Skin epidermis (tissue), 12 donors: Measurements from ENCODE around the gene WWOX.

Experiments
- H3K27ac ChIP-seq, 21 experiments: fragments of 200-600 bp; sonication (generic) in 11 of 21; one replicate each; pipeline ENCODE4 v1.5.0; 2020; ENCODE audit warnings: mild to moderate bottlenecking in 3 of 21, inconsistent platforms in 2 of 21, moderate library complexity in 2 of 21
- H3K4me3 ChIP-seq, 7 experiments: fragments of 200-600 bp; sonication (generic) in 2 of 7; one replicate each; pipeline ENCODE4 v1.5.0; 2020; ENCODE audit warnings: inconsistent platforms in 2 of 7, mild to moderate bottlenecking in 2 of 7, moderate library complexity in 1 of 7

Gene WWOX

DNA sequence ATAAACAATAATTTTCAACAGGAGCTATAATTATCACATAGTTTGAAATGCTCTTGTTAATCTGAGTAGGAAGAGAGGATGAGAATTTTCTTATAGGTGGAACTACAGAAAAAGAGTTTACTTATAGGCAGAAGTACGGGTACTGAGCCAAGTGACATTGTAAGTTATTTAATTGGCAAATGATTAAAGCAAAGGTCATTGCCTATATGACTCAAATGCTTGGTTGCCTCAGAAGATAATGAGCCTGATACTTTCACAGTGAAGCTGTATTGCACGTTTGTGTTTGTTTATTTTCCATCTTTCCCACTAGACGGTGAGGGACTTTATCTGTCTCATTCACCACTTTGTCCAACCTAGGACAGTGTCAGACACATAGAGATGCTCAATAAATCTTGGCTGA lies 751.8 kb downstream of the WWOX start:
- Histone ChIP-seq H3K27ac (no peak overlapping the region), H3K4me3 (no peak overlapping the region)

DNA sequence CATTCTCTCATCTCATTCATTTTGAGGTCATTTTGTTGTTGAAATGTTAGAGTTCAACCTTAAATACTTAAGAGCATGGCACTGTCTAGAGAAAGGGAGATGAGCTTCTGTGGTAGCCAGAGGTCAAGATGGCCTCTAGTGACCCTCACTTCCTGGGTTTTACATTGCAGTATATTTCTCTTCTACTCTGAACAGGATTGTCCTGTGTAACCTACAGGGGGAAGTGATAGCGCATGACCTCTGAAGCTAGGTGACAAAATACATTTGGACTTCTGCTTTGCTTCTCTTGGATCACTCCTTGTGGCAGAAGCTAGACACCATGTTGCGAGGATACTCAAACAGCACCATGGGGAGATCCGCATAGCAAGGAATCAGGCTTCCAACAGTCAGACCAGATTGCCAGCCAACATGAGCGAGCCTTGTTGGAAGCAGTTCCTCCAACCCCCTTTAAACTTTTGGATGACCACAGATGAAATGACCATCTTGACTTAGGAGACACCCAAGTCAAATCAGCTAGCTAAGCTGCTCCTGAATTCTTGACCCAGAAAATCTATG lies 752.7 kb downstream of the WWOX start:
- no peak overlapping the region for H3K4me3 ChIP-seq
- H3K27ac ChIP-seq = no peak overlapping the region

DNA sequence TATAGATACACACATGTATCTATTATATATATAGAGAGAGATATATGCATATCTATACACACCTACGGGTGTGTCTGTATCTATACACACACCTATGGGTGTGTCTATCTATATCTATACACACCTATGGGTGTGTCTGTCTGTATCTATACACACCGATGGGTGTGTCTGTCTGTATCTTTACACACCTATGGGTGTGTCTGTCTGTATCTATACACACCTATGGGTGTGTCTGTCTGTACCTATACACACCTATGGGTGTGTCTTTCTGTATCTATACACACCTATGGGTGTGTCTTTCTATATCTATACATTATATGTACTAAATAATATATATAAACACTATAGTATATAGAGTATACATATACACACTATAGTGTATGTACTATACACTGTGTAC lies 762.6 kb downstream of the WWOX start:
- Histone ChIP-seq H3K27ac (no peak overlapping the region), H3K4me3 (no peak overlapping the region)

GRCh38 chr16:78866521-78866920 lies 767.1 kb downstream of the WWOX start:
- H3K4me3 ChIP-seq = no peak overlapping the region
- no peak overlapping the region for H3K27ac ChIP-seq

DNA sequence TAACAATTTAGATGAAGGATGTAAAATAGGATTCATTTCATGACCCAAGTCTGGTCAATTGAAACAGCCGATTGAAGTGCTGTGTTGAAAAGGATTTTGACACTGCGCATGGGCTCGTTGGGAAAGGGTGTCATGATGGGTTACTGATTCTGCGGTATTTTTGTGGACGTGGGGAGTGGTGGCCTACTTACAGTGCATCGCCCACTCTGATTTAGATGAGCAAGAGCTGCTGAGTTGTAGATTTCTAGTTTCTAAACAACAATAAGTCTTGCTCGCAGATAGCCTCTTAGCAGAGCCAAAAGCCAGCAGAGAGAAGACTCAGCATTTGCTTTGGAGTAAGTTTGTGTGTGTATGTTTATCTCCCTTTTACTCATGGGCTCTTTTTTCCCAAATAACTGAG lies 770.0 kb downstream of the WWOX start:
- no peak overlapping the region for H3K27ac ChIP-seq
- H3K4me3 ChIP-seq = no peak overlapping the region

DNA sequence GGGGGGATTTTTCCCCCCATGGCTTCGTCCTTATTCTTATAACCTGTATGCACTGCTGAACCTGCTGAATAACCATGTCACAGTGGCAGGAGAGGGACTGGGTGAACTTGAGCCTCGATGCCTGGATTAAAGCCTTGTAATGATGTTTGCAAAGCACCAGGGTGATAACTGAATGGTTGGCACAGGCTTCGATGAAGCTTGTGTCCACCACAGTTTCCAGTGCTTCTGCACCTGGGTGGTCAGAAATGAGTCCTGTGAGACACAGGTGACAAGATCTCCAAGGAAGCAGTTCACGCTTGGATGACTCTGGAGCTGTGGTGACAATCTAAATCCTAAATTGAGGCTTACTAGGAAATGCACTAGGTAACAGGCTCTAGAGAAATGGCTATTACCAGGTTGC lies 771.8 kb downstream of the WWOX start:
- no peak overlapping the region for H3K4me3 ChIP-seq
- no peak overlapping the region for H3K27ac ChIP-seq

DNA sequence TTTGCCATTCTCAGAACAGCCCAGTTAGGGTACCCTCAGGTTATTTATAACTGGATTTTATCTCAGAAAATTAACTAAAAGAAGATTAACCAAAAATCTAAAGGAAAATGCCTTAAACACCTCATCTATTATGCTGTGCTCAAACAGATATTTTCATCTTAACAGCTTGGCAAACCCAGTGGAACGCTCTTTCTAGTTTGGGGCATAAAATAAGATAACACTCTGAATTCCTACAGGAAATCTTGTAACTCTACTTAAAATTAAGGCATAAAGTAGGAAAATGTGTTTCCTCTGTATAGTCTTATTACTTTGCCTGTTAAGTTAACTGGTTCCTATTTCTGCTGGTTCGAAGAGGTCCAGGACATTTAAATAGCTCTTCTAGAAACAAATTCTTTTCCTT lies 777.2 kb downstream of the WWOX start:
- Histone ChIP-seq H3K4me3 (no peak overlapping the region), H3K27ac (no peak overlapping the region)

DNA sequence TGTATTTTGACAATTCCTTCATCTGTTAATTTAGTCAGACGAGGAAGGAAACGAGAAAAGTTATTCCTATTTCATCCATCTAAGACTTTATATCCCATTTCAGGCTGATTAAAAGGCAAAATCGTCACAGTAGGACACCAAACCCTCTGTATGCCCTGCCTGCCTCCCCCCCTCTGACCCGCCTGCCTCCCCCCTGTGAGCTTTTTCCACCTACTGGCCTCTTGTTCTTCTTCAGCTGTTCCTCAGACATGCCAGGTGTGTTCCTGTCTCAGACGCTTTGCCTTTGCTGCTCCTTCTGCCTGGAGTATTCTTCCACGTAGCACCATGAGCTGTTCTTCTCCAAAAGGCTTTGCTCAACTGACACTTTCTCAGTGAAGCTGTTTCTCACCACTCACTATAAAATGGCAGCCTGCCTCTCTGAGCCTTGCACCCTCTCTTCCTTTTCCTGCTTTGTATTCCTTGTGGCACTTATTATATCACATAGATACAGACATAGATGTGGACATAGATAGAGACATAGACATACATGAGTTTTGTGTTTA lies 777.7 kb downstream of the WWOX start:
- H3K4me3 ChIP-seq = no peak overlapping the region
- H3K27ac ChIP-seq = no peak overlapping the region

GRCh38 chr16:78878570-78878969 lies 779.1 kb downstream of the WWOX start:
- no peak overlapping the region for H3K27ac ChIP-seq
- no peak overlapping the region for H3K4me3 ChIP-seq

DNA sequence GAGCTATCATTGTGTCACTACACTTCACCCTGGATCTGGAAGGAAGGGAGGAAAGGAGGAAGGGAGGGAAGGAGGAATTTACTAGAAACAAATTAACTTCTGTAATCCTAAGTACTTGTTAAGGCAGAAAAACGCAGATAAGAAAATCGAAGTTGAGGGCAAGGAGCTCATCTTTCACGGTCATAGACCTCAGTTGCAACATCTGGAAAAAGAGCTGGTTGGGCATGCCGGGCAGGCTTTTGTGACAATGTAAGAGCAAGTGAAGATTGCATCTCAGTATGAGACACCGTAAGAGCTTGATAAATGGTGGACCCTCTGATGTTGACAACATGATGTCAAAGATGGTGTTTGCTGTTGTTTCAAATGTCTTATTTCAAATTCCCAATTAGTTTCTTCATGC lies 779.6 kb downstream of the WWOX start:
- no peak overlapping the region for H3K4me3 ChIP-seq
- no peak overlapping the region for H3K27ac ChIP-seq

- no peak overlapping the region for H3K4me3 ChIP-seq
- H3K27ac ChIP-seq = no peak overlapping the region
These were observed 782.7 kb downstream of the WWOX start for GRCh38 chr16:78882150-78882549.

GRCh38 chr16:78882751-78883150 lies 783.3 kb downstream of the WWOX start:
- H3K4me3 ChIP-seq = no peak overlapping the region
- H3K27ac ChIP-seq = no peak overlapping the region

GRCh38 chr16:78884204-78884603 lies 784.8 kb downstream of the WWOX start:
- Histone ChIP-seq H3K27ac (no peak overlapping the region), H3K4me3 (no peak overlapping the region)

- no peak overlapping the region for H3K4me3 ChIP-seq
- no peak overlapping the region for H3K27ac ChIP-seq
These were observed 789.9 kb downstream of the WWOX start for GRCh38 chr16:78889346-78889745.

DNA sequence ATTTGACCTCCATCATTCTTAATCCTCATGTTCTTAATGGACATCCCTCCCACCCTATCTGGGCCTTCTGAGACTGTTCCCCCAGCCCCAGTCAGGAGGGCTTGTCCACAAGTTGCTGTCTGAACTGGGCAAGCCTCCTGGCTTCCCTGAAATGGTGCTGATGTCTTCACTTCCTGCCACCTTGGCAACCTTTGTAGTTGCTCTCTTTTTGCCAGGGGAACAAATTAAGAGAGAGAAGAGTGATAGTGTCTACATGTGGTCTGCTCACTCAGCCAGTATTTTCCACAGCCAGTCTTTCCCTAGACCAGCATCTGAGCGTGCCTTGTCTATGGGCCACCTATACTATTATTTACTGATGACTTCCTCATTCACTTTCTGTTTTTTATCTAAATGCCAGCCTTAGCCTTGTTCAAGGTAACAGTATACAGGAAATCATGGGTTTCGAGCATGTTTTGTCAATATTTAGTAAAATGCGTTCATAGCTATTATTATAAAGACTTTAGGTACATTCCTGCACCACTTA lies 791.0 kb downstream of the WWOX start:
- Histone ChIP-seq H3K4me3 (no peak overlapping the region), H3K27ac (peak overlapping the region in 2 of 21 experiments; percentile 13 to 27)

DNA sequence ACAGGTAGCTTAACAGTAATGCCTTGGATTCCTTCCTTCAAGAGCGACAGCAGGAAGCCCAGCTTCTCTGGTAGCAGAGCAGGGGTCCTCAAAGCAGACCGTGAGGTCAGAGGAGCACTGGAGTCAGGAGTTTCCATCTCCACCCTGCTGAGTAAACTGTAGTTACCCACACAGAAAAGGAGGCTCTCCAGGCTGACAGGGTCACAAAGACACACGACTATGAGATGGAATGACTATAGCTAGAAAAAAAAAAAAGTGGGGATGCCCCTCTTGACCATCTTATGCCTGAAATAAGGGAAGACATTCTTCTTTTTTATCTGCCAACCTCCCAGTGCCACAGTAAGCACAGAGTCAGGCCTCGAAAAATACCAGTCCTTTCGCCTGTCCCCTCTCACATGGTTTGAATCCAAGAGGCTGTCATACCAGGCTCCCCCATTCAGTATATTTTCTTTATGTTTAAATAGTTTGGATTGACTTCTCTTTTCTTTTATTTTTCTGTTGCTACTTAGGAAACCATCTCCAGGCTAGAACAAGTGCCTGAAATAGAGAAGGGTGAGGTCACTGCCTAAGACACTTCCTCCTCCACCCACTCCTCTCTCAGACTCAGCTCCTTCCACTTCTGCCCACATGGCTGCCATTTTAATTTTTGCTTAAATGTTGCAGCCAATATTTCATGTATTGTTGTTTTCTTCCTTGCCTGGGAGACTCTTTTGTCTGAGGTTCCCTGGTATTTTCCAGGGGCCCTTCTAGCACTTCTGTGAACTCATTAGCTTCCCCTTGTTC lies 793.7 kb downstream of the WWOX start:
- H3K27ac ChIP-seq = peak overlapping the region in 5 of 21 experiments; percentile 8 to 52 (median 25)

DNA sequence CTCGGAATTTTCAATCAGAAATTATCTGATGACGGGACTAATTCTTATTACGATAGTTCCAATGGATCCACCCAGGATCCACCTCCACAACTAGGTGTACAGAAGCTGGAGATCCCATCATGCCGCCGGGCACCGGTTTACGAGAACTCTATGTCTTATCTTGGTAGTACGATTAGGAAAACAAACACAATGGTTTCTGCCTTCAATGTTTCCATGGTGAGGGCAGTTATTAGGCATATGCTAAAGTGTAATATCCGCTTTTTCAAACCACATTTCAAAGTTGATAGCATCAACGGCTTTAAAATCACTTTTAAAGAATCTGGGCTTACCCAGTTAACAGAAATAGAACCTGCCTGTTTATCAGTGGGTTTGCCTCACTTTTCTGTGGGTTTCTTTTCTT lies 795.4 kb downstream of the WWOX start:
- peak overlapping the region in 6 of 21 experiments; percentile 2 to 80 (median 38) for H3K27ac ChIP-seq
- H3K4me3 ChIP-seq = no peak overlapping the region

More for the DNA sequence above, 793.7 kb downstream of the WWOX start:
- no peak overlapping the region for H3K4me3 ChIP-seq

DNA sequence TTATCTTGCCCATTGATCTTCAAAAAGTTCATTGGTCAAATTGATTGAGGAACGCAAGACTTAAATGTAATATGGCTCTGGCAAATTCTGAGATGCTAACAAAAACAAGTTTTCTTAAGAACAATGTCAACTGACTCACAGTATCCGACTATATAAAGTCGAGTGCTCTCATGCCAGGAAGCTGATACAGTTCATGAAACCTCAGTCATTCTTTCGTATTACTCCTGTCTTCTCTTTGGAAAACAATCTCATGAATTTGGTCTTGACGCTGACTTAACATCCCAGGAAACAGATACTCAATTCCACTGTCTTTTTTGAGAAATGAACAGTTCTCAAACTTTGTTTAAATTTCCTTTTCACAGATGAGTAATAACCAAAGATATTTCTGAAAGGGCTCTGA lies 796.2 kb downstream of the WWOX start:
- no peak overlapping the region for H3K4me3 ChIP-seq
- H3K27ac ChIP-seq = peak overlapping the region in 10 of 21 experiments; percentile 2 to 80 (median 22)

DNA sequence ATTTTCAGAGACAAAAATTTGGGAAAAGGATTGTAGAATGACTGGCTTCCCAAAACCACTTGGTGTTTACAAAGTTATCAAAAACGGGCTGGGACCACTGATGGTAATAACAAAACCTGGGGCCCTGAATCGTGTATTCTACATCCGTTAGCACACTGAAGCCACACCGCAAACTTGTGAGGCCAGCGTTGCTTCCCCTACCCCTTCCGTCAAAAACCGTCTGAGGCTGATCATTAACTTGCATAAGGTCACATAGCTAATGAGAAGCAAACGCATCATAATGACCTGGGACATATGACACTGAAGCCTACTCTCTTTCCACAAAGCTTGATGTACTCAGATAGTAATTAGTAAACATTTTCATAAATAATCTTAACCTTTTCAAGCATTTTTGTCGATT lies 796.8 kb downstream of the WWOX start:
- no peak overlapping the region for H3K4me3 ChIP-seq

GRCh38 chr16:78897299-78897698 lies 797.8 kb downstream of the WWOX start:
- H3K27ac ChIP-seq = peak overlapping the region in 1 of 21 experiments; percentile 17

More for the DNA sequence above, 796.8 kb downstream of the WWOX start:
- peak overlapping the region in 6 of 21 experiments; percentile 3 to 80 (median 23) for H3K27ac ChIP-seq

More at GRCh38 chr16:78897299-78897698, 797.8 kb downstream of the WWOX start:
- H3K4me3 ChIP-seq = no peak overlapping the region
